ENCODE results near the gene TRIO.

The TRIO gene

GRCh38 chr5:14283139-14283538 lies 140.0 kb downstream of the TRIO start:
- Histone ChIP-seq H3K23ac (ENCODE audit: low read depth, low read length, poor library complexity) (no peak overlapping the region), H3K27ac (replicated peaks; ENCODE audit: low read length) (no peak overlapping the region), H2AK5ac (ENCODE audit: low read depth, low read length) (no peak overlapping the region), H3K36me3 (replicated peaks in 1 of 2; ENCODE audit: control insufficient read depth in 2 of 2, insufficient read depth in 2 of 2, low read length in 2 of 2) (peaks cover 3 to 53% of the 10 kb centered on the region in 2 donors), H3K9me3 (replicated peaks in 1 of 2; ENCODE audit: control insufficient read depth in 2 of 2, insufficient read depth in 1 of 2, low read depth in 1 of 2, low read length in 2 of 2) (no peaks in the 10 kb centered on the region), H2BK12ac (ENCODE audit: low read length) (no peak overlapping the region), H3K4ac (ENCODE audit: low read length) (no peak overlapping the region), H2BK5ac (ENCODE audit: low read length) (no peak overlapping the region), H3K9ac (ENCODE audit: low read depth, low read length, poor library complexity) (no peak overlapping the region), H3K14ac (ENCODE audit: low read length) (no peak overlapping the region), H3K79me1 (ENCODE audit: low read depth, low read length) (peaks cover 3% of the 10 kb centered on the region), H3K18ac (ENCODE audit: low read length) (no peak overlapping the region), H2BK120ac (ENCODE audit: low read depth, low read length) (no peak overlapping the region), H4K91ac (ENCODE audit: low read depth, low read length, poor library complexity) (no peak overlapping the region), H3K27me3 (ENCODE audit: control insufficient read depth in 3 of 3, insufficient read depth in 3 of 3, low read depth in 1 of 3, low read length in 3 of 3) (no peaks in the 10 kb centered on the region), H4K8ac (ENCODE audit: low read depth, low read length) (no peak overlapping the region), H3K4me1 (ENCODE audit: control insufficient read depth in 2 of 2, insufficient read depth in 1 of 2, low read depth in 1 of 2, low read length in 2 of 2) (peaks cover 11 to 17% of the 10 kb centered on the region in 2 donors), H3K4me3 (ENCODE audit: low read length in 2 of 2) (no peak overlapping the region), H2BK15ac (ENCODE audit: low read length) (no peak overlapping the region), H2AFZ (ENCODE audit: low read length) (no peak overlapping the region), H3K4me2 (ENCODE audit: insufficient read depth, low read length, poor library complexity, severe bottlenecking) (no peak overlapping the region)
- no peak for DNase-seq (ENCODE audit: low spot score)
- no CpG with 5 or more reads among the region's 4 CpGs for WGBS, 2 donors (ENCODE audit: extremely low coverage in 2 of 2, insufficient read length in 2 of 2, insufficient replicate concordance in 1 of 2)

- H3K27ac ChIP-seq (replicated peaks; ENCODE audit: low read length), result no peak overlapping the region
- peaks cover 3% of the 10 kb centered on the region for H3K79me1 ChIP-seq (ENCODE audit: low read depth, low read length)
- H3K23ac ChIP-seq (ENCODE audit: low read depth, low read length, poor library complexity), result no peak overlapping the region
- H2AK5ac ChIP-seq (ENCODE audit: low read depth, low read length), result no peak overlapping the region
- no peak overlapping the region for H3K4ac ChIP-seq (ENCODE audit: low read length)
- no peak overlapping the region for H2BK12ac ChIP-seq (ENCODE audit: low read length)
- no peak overlapping the region for H2AFZ ChIP-seq (ENCODE audit: low read length)
- H3K4me3 ChIP-seq (ENCODE audit: low read length in 2 of 2), result no peak overlapping the region
- peak overlapping the region; percentile 6 for H3K18ac ChIP-seq (ENCODE audit: low read length)
- H3K9ac ChIP-seq (ENCODE audit: low read depth, low read length, poor library complexity), result no peak overlapping the region
- DNase-seq (ENCODE audit: low spot score), result peak; percentile 50
- H2BK5ac ChIP-seq (ENCODE audit: low read length), result no peak overlapping the region
- no peak overlapping the region for H4K91ac ChIP-seq (ENCODE audit: low read depth, low read length, poor library complexity)
- no CpG with 5 or more reads among the region's 12 CpGs for WGBS, 2 donors (ENCODE audit: extremely low coverage in 2 of 2, insufficient read length in 2 of 2, insufficient replicate concordance in 1 of 2)
- H3K9me3 ChIP-seq (replicated peaks in 1 of 2; ENCODE audit: control insufficient read depth in 2 of 2, insufficient read depth in 1 of 2, low read depth in 1 of 2, low read length in 2 of 2), result no peaks in the 10 kb centered on the region
- H3K4me1 ChIP-seq (ENCODE audit: control insufficient read depth in 2 of 2, insufficient read depth in 1 of 2, low read depth in 1 of 2, low read length in 2 of 2), result peaks cover 11 to 17% of the 10 kb centered on the region in 2 donors
- H2BK120ac ChIP-seq (ENCODE audit: low read depth, low read length), result no peak overlapping the region
- H3K14ac ChIP-seq (ENCODE audit: low read length), result no peak overlapping the region
- H3K4me2 ChIP-seq (ENCODE audit: insufficient read depth, low read length, poor library complexity, severe bottlenecking), result peak overlapping the region; percentile 13
- peaks cover 3 to 63% of the 10 kb centered on the region in 2 donors for H3K36me3 ChIP-seq (replicated peaks in 1 of 2; ENCODE audit: control insufficient read depth in 2 of 2, insufficient read depth in 2 of 2, low read length in 2 of 2)
- no peaks in the 10 kb centered on the region for H3K27me3 ChIP-seq (ENCODE audit: control insufficient read depth in 3 of 3, insufficient read depth in 3 of 3, low read depth in 1 of 3, low read length in 3 of 3)
- no peak overlapping the region for H4K8ac ChIP-seq (ENCODE audit: low read depth, low read length)
- no peak overlapping the region for H2BK15ac ChIP-seq (ENCODE audit: low read length)
These were observed 141.4 kb downstream of the TRIO start for GRCh38 chr5:14284392-14285148.

- Histone ChIP-seq H3K79me1 (ENCODE audit: low read depth, low read length) (no peaks in the 10 kb centered on the region), H3K9ac (ENCODE audit: low read depth, low read length, poor library complexity) (no peak overlapping the region), H2BK5ac (ENCODE audit: low read length) (no peak overlapping the region), H3K4me1 (ENCODE audit: control insufficient read depth in 2 of 2, insufficient read depth in 1 of 2, low read depth in 1 of 2, low read length in 2 of 2) (peaks cover 11 to 17% of the 10 kb centered on the region in 2 donors), H2BK15ac (ENCODE audit: low read length) (no peak overlapping the region), H3K4me3 (ENCODE audit: low read length in 2 of 2) (no peak overlapping the region), H4K8ac (ENCODE audit: low read depth, low read length) (no peak overlapping the region), H2BK120ac (ENCODE audit: low read depth, low read length) (no peak overlapping the region), H2AFZ (ENCODE audit: low read length) (no peak overlapping the region), H2AK5ac (ENCODE audit: low read depth, low read length) (no peak overlapping the region), H3K27ac (replicated peaks; ENCODE audit: low read length) (no peak overlapping the region), H3K9me3 (replicated peaks in 1 of 2; ENCODE audit: control insufficient read depth in 2 of 2, insufficient read depth in 1 of 2, low read depth in 1 of 2, low read length in 2 of 2) (no peaks in the 10 kb centered on the region), H3K36me3 (replicated peaks in 1 of 2; ENCODE audit: control insufficient read depth in 2 of 2, insufficient read depth in 2 of 2, low read length in 2 of 2) (peaks cover 8 to 62% of the 10 kb centered on the region in 2 donors), H3K18ac (ENCODE audit: low read length) (no peak overlapping the region), H4K91ac (ENCODE audit: low read depth, low read length, poor library complexity) (no peak overlapping the region), H3K27me3 (ENCODE audit: control insufficient read depth in 3 of 3, insufficient read depth in 3 of 3, low read depth in 1 of 3, low read length in 3 of 3) (peaks cover 0 to 1% (median 0%) of the 10 kb centered on the region in 3 experiments), H3K14ac (ENCODE audit: low read length) (no peak overlapping the region), H3K4me2 (ENCODE audit: insufficient read depth, low read length, poor library complexity, severe bottlenecking) (no peak overlapping the region), H3K23ac (ENCODE audit: low read depth, low read length, poor library complexity) (no peak overlapping the region), H2BK12ac (ENCODE audit: low read length) (no peak overlapping the region), H3K4ac (ENCODE audit: low read length) (no peak overlapping the region)
- no peak for DNase-seq (ENCODE audit: low spot score)
- WGBS, 2 donors (ENCODE audit: extremely low coverage in 2 of 2, insufficient read length in 2 of 2, insufficient replicate concordance in 1 of 2), result no CpG with 5 or more reads among the region's 3 CpGs
These were observed 142.9 kb downstream of the TRIO start for GRCh38 chr5:14286007-14286406.

GRCh38 chr5:14286574-14287421 lies 143.7 kb downstream of the TRIO start:
- no peak overlapping the region for H3K9ac ChIP-seq (ENCODE audit: low read depth, low read length, poor library complexity)
- H2BK15ac ChIP-seq (ENCODE audit: low read length), result no peak overlapping the region
- no peak overlapping the region for H3K4me3 ChIP-seq (ENCODE audit: low read length in 2 of 2)
- H2BK12ac ChIP-seq (ENCODE audit: low read length), result no peak overlapping the region
- H3K27ac ChIP-seq (replicated peaks; ENCODE audit: low read length), result no peak overlapping the region
- H4K8ac ChIP-seq (ENCODE audit: low read depth, low read length), result no peak overlapping the region
- H3K14ac ChIP-seq (ENCODE audit: low read length), result no peak overlapping the region
- H2BK120ac ChIP-seq (ENCODE audit: low read depth, low read length), result no peak overlapping the region
- H4K91ac ChIP-seq (ENCODE audit: low read depth, low read length, poor library complexity), result no peak overlapping the region
- H2AFZ ChIP-seq (ENCODE audit: low read length), result no peak overlapping the region
- no peaks in the 10 kb centered on the region for H3K79me1 ChIP-seq (ENCODE audit: low read depth, low read length)
- no peak overlapping the region for H2BK5ac ChIP-seq (ENCODE audit: low read length)
- no peak overlapping the region for H3K4me2 ChIP-seq (ENCODE audit: insufficient read depth, low read length, poor library complexity, severe bottlenecking)
- no peak overlapping the region for H3K18ac ChIP-seq (ENCODE audit: low read length)
- H3K4me1 ChIP-seq (ENCODE audit: control insufficient read depth in 2 of 2, insufficient read depth in 1 of 2, low read depth in 1 of 2, low read length in 2 of 2), result peaks cover 11 to 17% of the 10 kb centered on the region in 2 donors
- no peak overlapping the region for H3K23ac ChIP-seq (ENCODE audit: low read depth, low read length, poor library complexity)
- H3K36me3 ChIP-seq (replicated peaks in 1 of 2; ENCODE audit: control insufficient read depth in 2 of 2, insufficient read depth in 2 of 2, low read length in 2 of 2), result peaks cover 6 to 60% of the 10 kb centered on the region in 2 donors
- H2AK5ac ChIP-seq (ENCODE audit: low read depth, low read length), result no peak overlapping the region
- no CpG with 5 or more reads among the region's 17 CpGs for WGBS, 2 donors (ENCODE audit: extremely low coverage in 2 of 2, insufficient read length in 2 of 2, insufficient replicate concordance in 1 of 2)
- H3K9me3 ChIP-seq (replicated peaks in 1 of 2; ENCODE audit: control insufficient read depth in 2 of 2, insufficient read depth in 1 of 2, low read depth in 1 of 2, low read length in 2 of 2), result no peaks in the 10 kb centered on the region
- H3K27me3 ChIP-seq (ENCODE audit: control insufficient read depth in 3 of 3, insufficient read depth in 3 of 3, low read depth in 1 of 3, low read length in 3 of 3), result peaks cover 0 to 2% (median 0%) of the 10 kb centered on the region in 3 experiments
- H3K4ac ChIP-seq (ENCODE audit: low read length), result no peak overlapping the region
- DNase-seq (ENCODE audit: low spot score), result no peak

Measured in neuronal stem cell (in vitro differentiated cells).